ENCODE data around the gene GPSM3. TPM values are rescaled to one million over a fixed set of nuclear protein-coding genes. Genes with fewer than 3 reads are reported as not detected.

The GPSM3 gene
- total RNA-seq, 2 donors from 2014 or later: 12.9 to 25.0 TPM

- 95 to 100% methylated on average over 2 to 10 of the region's 10 CpGs for WGBS, 2 experiments (ENCODE audit: insufficient coverage in 1 of 2, insufficient read length in 1 of 2)
- Histone ChIP-seq H3K4me1 (ENCODE audit: control insufficient read depth, insufficient read depth, low read length) (no peaks in the 10 kb centered on the region), H3K27me3 (ENCODE audit: control insufficient read depth, insufficient read depth, low read length, poor library complexity, severe bottlenecking) (no peaks in the 10 kb centered on the region), H3K4me3 (ENCODE audit: low read length) (no peak overlapping the region), H3K9ac (ENCODE audit: extremely low read depth, low read length, poor library complexity, severe bottlenecking) (no peak overlapping the region), H3K9me3 (ENCODE audit: control insufficient read depth, low read length) (no peaks in the 10 kb centered on the region), H3K36me3 (ENCODE audit: control insufficient read depth, insufficient read depth, low read length) (peaks cover 20% of the 10 kb centered on the region), H3K27ac (ENCODE audit: low read depth, low read length) (no peak overlapping the region)
- Mint-ChIP-seq H3K4me3 (no peak overlapping the region), H3K4me1 (peaks cover 30% of the 10 kb centered on the region), H3K36me3 (ENCODE audit: low read depth) (peaks cover 40% of the 10 kb centered on the region), H3K27ac (peak overlapping the region; percentile 75), H3K9me3 (no peaks in the 10 kb centered on the region), H3K27me3 (ENCODE audit: insufficient read depth) (no peaks in the 10 kb centered on the region)
- no peak for DNase-seq
- peak; percentile 49 for TF ChIP-seq CTCF (conservative IDR thresholded peaks at IDR 0.05)
Observed at GRCh38 chr6:32181915-32182529, 10.4 kb downstream of the GPSM3 start.

GRCh38 chr6:32181148-32181702 lies 11.2 kb downstream of the GPSM3 start:
- 82 to 96% methylated on average over 4 to 15 of the region's 15 CpGs for WGBS, 2 experiments (ENCODE audit: insufficient coverage in 1 of 2, insufficient read length in 1 of 2)
- H3K36me3 Mint-ChIP-seq (ENCODE audit: low read depth): peaks cover 32% of the 10 kb centered on the region
- H3K27me3 Mint-ChIP-seq (ENCODE audit: insufficient read depth): no peaks in the 10 kb centered on the region
- H3K9me3 Mint-ChIP-seq: no peaks in the 10 kb centered on the region
- Histone ChIP-seq H3K9me3 (ENCODE audit: control insufficient read depth, low read length) (no peaks in the 10 kb centered on the region), H3K9ac (ENCODE audit: extremely low read depth, low read length, poor library complexity, severe bottlenecking) (no peak overlapping the region), H3K4me3 (ENCODE audit: low read length) (no peak overlapping the region), H3K4me1 (ENCODE audit: control insufficient read depth, insufficient read depth, low read length) (no peaks in the 10 kb centered on the region), H3K27me3 (ENCODE audit: control insufficient read depth, insufficient read depth, low read length, poor library complexity, severe bottlenecking) (no peaks in the 10 kb centered on the region), H3K36me3 (ENCODE audit: control insufficient read depth, insufficient read depth, low read length) (peaks cover 13% of the 10 kb centered on the region), H3K27ac (ENCODE audit: low read depth, low read length) (no peak overlapping the region)
- DNase-seq: no peak
- peak overlapping the region; percentile 39 for H3K27ac Mint-ChIP-seq
- H3K4me3 Mint-ChIP-seq: no peak overlapping the region
- TF ChIP-seq CTCF (conservative IDR thresholded peaks at IDR 0.05): no peak
- peaks cover 34% of the 10 kb centered on the region for H3K4me1 Mint-ChIP-seq

GRCh38 chr6:32179766-32180405 lies 12.6 kb downstream of the GPSM3 start:
- Mint-ChIP-seq H3K4me3 (peak overlapping the region; percentile 78), H3K27me3 (ENCODE audit: insufficient read depth) (no peaks in the 10 kb centered on the region), H3K36me3 (ENCODE audit: low read depth) (peaks cover 24% of the 10 kb centered on the region), H3K4me1 (peaks cover 32% of the 10 kb centered on the region), H3K9me3 (no peaks in the 10 kb centered on the region), H3K27ac (no peak overlapping the region)
- Histone ChIP-seq H3K27ac (ENCODE audit: low read depth, low read length) (no peak overlapping the region), H3K4me3 (ENCODE audit: low read length) (peak overlapping the region; percentile 97), H3K27me3 (ENCODE audit: control insufficient read depth, insufficient read depth, low read length, poor library complexity, severe bottlenecking) (no peaks in the 10 kb centered on the region), H3K9ac (ENCODE audit: extremely low read depth, low read length, poor library complexity, severe bottlenecking) (no peak overlapping the region), H3K9me3 (ENCODE audit: control insufficient read depth, low read length) (no peaks in the 10 kb centered on the region), H3K4me1 (ENCODE audit: control insufficient read depth, insufficient read depth, low read length) (no peaks in the 10 kb centered on the region), H3K36me3 (ENCODE audit: control insufficient read depth, insufficient read depth, low read length) (peaks cover 13% of the 10 kb centered on the region)
- WGBS, 2 experiments (ENCODE audit: insufficient coverage in 1 of 2, insufficient read length in 1 of 2): 95 to 97% methylated on average over 5 to 10 of the region's 10 CpGs
- TF ChIP-seq CTCF (conservative IDR thresholded peaks at IDR 0.05): no peak
- DNase-seq: no peak
